GM12878 (cell line): ENCODE measurements around the gene CHIA. TPM values are rescaled to one million over a fixed set of nuclear protein-coding genes. Genes with fewer than 3 reads are reported as not detected.

Source experiments
- ATAC-seq: fragments of 200-7000 bp; cut with Tn5 transposase; 3 replicates; pipeline ENCODE4 v1.9.1; 2020; ENCODE audit warnings: mild to moderate bottlenecking, moderate library complexity
- BruUV-seq: library from RNA; stranded (reverse); fragments of 400-500 nt; replicated peaks from 2 replicates; lab custom pipeline; 2021; lab: Mats Ljungman, UMichigan
- CTCF ChIA-PET: fragments of 300-600 bp; sonication (Branson Sonifier 250); formaldehyde crosslinking; extraction: SDS; loops from one replicate; lab custom pipeline; 2021; ENCODE audit warnings: inconsistent platforms; lab: Yijun Ruan, JAX
- POLR2A ChIA-PET: fragments of 350-600 bp; formaldehyde crosslinking; extraction: SDS; loops from one replicate; lab custom pipeline; 2021; ENCODE audit warnings: inconsistent platforms; lab: Charles Lee
- RAD21 ChIA-PET: fragments of 300-600 bp; sonication (Branson Sonifier 250); formaldehyde crosslinking; loops from one replicate; lab custom pipeline; 2023; ENCODE audit warnings: antibody characterized with exemption; ENCODE audit not compliant: unreplicated experiment; lab: Charles Lee
- SMC1A ChIA-PET: fragments of 300-600 bp; sonication (Branson Sonifier 250); formaldehyde crosslinking; loops from one replicate; lab custom pipeline; 2023; ENCODE audit not compliant: unreplicated experiment, uncharacterized antibody; lab: Charles Lee
- DNase-seq: peaks from one replicate; pipeline ENCODE4 v3.0.0-alpha.2; 2011; ENCODE audit warnings: low read depth, low spot score
- FAIRE-seq: peaks from 3 replicates; lab custom pipeline; 2011; peaks lifted over from hg19 to GRCh38; lab: Jason Lieb, UNC
- H2AFZ ChIP-seq: 2 replicates; pipeline ENCODE4 v1.6.0; 2011; ENCODE audit warnings: low read depth, low read length, control low read depth; ENCODE audit not compliant: control insufficient read depth
- H3K27ac ChIP-seq: 2 replicates; pipeline ENCODE4 v1.5.1; 2011; ENCODE audit warnings: control low read depth; ENCODE audit not compliant: control insufficient read depth, insufficient read depth
- H3K27me3 ChIP-seq, 2 experiments: replicated peaks in 1 of 2; 2 replicates each; pipeline versions ENCODE4 v1.6.0 to v1.6.1; 2011; ENCODE audit warnings: low read length in 1 of 2; ENCODE audit not compliant: control insufficient read depth in 2 of 2, insufficient read depth in 2 of 2
- H3K36me3 ChIP-seq, 2 experiments: 2 replicates each; pipeline ENCODE4 v1.5.1; 2011; ENCODE audit warnings: low read length in 1 of 2; ENCODE audit not compliant: control insufficient read depth in 2 of 2, insufficient read depth in 2 of 2
- H3K4me1 ChIP-seq: 2 replicates; pipeline ENCODE4 v1.6.1; 2011; ENCODE audit warnings: mild to moderate bottlenecking, low read length, moderate library complexity, mixed read lengths; ENCODE audit not compliant: control insufficient read depth, insufficient read depth
- H3K4me2 ChIP-seq: 2 replicates; pipeline ENCODE4 v1.6.0; 2011; ENCODE audit warnings: control low read depth; ENCODE audit not compliant: control insufficient read depth, insufficient read depth
- H3K4me3 ChIP-seq: fragments of 200-600 bp; sonication (generic); 2 replicates; pipeline ENCODE4 v1.5.1; 2016
- H3K79me2 ChIP-seq: 2 replicates; pipeline ENCODE4 v1.6.0; 2011; ENCODE audit warnings: low read length; ENCODE audit not compliant: control insufficient read depth, insufficient read depth
- H3K9ac ChIP-seq: 2 replicates; pipeline ENCODE4 v1.8.0; 2011; ENCODE audit warnings: low read length, control low read depth, mixed read lengths; ENCODE audit not compliant: control insufficient read depth, insufficient read depth
- H3K9me3 ChIP-seq: replicated peaks from 3 replicates; pipeline ENCODE4 v1.5.1; 2011; ENCODE audit warnings: mild to moderate bottlenecking, low read length; ENCODE audit not compliant: control insufficient read depth, insufficient read depth
- H4K20me1 ChIP-seq: 2 replicates; pipeline ENCODE4 v1.6.0; 2011; ENCODE audit not compliant: control insufficient read depth, insufficient read depth
- EZH2 ChIP-seq: IDR thresholded peaks from 2 replicates; pipeline ENCODE4 v1.6.1; 2012; ENCODE audit warnings: low read depth, mild to moderate bottlenecking, control low read depth, inconsistent platforms, low read length, borderline replicate concordance; ENCODE audit not compliant: control insufficient read depth
- FOS ChIP-seq: IDR thresholded peaks from 3 replicates; pipeline ENCODE4 v1.6.1; 2011; ENCODE audit warnings: borderline replicate concordance; ENCODE audit not compliant: insufficient read length; ENCODE audit errors: extremely low read depth
- HCFC1 ChIP-seq: fragments of 150-350 bp; IDR thresholded peaks from 2 replicates; pipeline ENCODE4 v1.6.1; 2014; ENCODE audit warnings: low read length
- IKZF2 ChIP-seq, 2 experiments: fragments of 450-650 bp; IDR thresholded peaks; 2 replicates each; pipeline ENCODE4 v1.6.1; 2017; ENCODE audit warnings: mild to moderate bottlenecking in 2 of 2, moderate library complexity in 2 of 2
- JUND ChIP-seq: IDR thresholded peaks from 2 replicates; pipeline ENCODE4 v1.6.1; 2012; ENCODE audit warnings: low read depth, mild to moderate bottlenecking, low read length, improper control_type of control experiment, moderate library complexity
- NFXL1 ChIP-seq: fragments of 450-650 bp; IDR thresholded peaks from 2 replicates; pipeline ENCODE4 v1.6.1; 2017; ENCODE audit warnings: antibody characterized with exemption, mild to moderate bottlenecking, borderline replicate concordance
- SRF ChIP-seq, 2 experiments: IDR thresholded peaks; 2 replicates each; pipeline ENCODE4 v1.6.1; 2011; ENCODE audit warnings: low read depth in 2 of 2, low read length in 2 of 2, mild to moderate bottlenecking in 1 of 2, moderate library complexity in 1 of 2
- TCF12 ChIP-seq: IDR thresholded peaks from 2 replicates; pipeline ENCODE4 v1.6.1; 2011; ENCODE audit warnings: low read depth, mild to moderate bottlenecking, low read length
- WGBS: methylation state at CpG from one replicate; pipeline ENCODE4 v1.1.6; 2016; ENCODE audit warnings: low lambda C conversion rate; ENCODE audit not compliant: insufficient replicate concordance, insufficient coverage; ENCODE audit errors: missing lambda C conversion rate; 5-methylcytosine and 5-hydroxymethylcytosine counted together
- in situ Hi-C: fragments of 300-500 bp; cut with MboI; formaldehyde crosslinking; loops from 9 replicates; pipeline ENCODE4 v1.14.3; 2018; ENCODE audit warnings: mixed read lengths
- intact Hi-C: fragments of 100-400 bp; cut with micrococcal nuclease; formaldehyde crosslinking; loops from one replicate; pipeline ENCODE4 v1.14.2; 2022; ENCODE audit not compliant: unreplicated experiment
- polyA plus RNA-seq, 11 experiments: library from polyadenylated mRNA; depleted of rRNA in 4 of 11; unstranded in 6 of 11; stranded (reverse) in 5 of 11; fragments of >200 nt; fragmentation: Nextera tagmentation in 4 of 11; fragmentation: Illumina TruSeq in 1 of 11; extraction: Ambion mirVana in 4 of 11; extraction: Trizol in 1 of 11; gene quantifications; 1 replicate in 1 of 11; 2 replicates in 10 of 11; pipeline versions ENCODE4 v1.2.1 to v1.2.3, GENCODE V29; 2011 to 2016; ENCODE audit warnings: inconsistent platforms in 2 of 11, missing spikeins in 2 of 11, low read depth in 1 of 11
- total RNA-seq, 4 experiments: library from RNA; depleted of rRNA in 3 of 4; stranded (reverse); fragments of >200 nt in 3 of 4; fragmentation: Illumina TruSeq in 1 of 4; extraction: Trizol in 1 of 4; gene quantifications; 2 replicates each; pipeline versions ENCODE4 v1.2.1 to v1.2.3, GENCODE V29; 2013 to 2021
- TF ChIP-seq, protein P1 (sequence below): IDR thresholded peaks from 2 replicates; pipeline ENCODE4 v1.6.1; 2011; ENCODE audit warnings: low read depth, mild to moderate bottlenecking, low read length, moderate library complexity, borderline replicate concordance; ENCODE audit errors: extremely low read depth
- TF ChIP-seq, protein P2 (sequence below): fragments of 450-650 bp; IDR thresholded peaks from 2 replicates; pipeline ENCODE4 v1.6.1; 2017; ENCODE audit warnings: mild to moderate bottlenecking, moderate library complexity

Gene CHIA
- total and polyA plus RNA-seq, 10 of the 15 experiments (the other 5 are each of a cell fraction or from before 2014, with no cell fraction given) = 0.21 TPM; not detected in 9

- Histone ChIP-seq H3K79me2 (no peaks in the 10 kb centered on the region), H3K9me3 (peaks cover 3% of the 10 kb centered on the region; the same call in 2 of the 3 replicates), H4K20me1 (no peaks in the 10 kb centered on the region), H3K4me1 (no peaks in the 10 kb centered on the region), H3K4me2 (no peak overlapping the region), H2AFZ (no peak overlapping the region), H3K4me3 (no peak overlapping the region), H3K27ac (no peak overlapping the region), H3K36me3 (no peaks in the 10 kb centered on the region), H3K9ac (no peak overlapping the region), H3K27me3 (0 out of 4 replicates have a peak, but pooled peaks cover 0 to 2% of the 10 kb centered on the region in 2 experiments)
- SMC1A ChIA-PET = interaction anchor here (1.3 to 1.6 kb wide), 2 partner anchors 22 to 29 kb away, joined by 3 to 4 read pairs; no protein-coding TSS in a partner anchor
- RAD21 ChIA-PET = no interaction called here
- 59% methylated on average over 5 of the region's 5 CpGs for WGBS
- DNase-seq (no peak), FAIRE-seq (no peak), ATAC-seq (no peak)
- POLR2A ChIA-PET = no interaction called here
- intact Hi-C loops (no loop called here), in situ Hi-C loops (no loop called here)
- TF ChIP-seq EZH2 (no peak), NFXL1 (no peak), FOS (no peak), TCF12 (no peak), IKZF2 (IDR thresholded peaks at IDR 0.05) (no peak), JUND (no peak), SRF (IDR thresholded peaks at IDR 0.05; ENCODE audit: low read depth in 2 of 2, low read length in 2 of 2) (no peak), HCFC1 (no peak)
- TF ChIP-seq, protein P1, sequence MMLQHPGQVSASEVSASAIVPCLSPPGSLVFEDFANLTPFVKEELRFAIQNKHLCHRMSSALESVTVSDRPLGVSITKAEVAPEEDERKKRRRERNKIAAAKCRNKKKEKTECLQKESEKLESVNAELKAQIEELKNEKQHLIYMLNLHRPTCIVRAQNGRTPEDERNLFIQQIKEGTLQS = no peak
- TF ChIP-seq, protein P2, sequence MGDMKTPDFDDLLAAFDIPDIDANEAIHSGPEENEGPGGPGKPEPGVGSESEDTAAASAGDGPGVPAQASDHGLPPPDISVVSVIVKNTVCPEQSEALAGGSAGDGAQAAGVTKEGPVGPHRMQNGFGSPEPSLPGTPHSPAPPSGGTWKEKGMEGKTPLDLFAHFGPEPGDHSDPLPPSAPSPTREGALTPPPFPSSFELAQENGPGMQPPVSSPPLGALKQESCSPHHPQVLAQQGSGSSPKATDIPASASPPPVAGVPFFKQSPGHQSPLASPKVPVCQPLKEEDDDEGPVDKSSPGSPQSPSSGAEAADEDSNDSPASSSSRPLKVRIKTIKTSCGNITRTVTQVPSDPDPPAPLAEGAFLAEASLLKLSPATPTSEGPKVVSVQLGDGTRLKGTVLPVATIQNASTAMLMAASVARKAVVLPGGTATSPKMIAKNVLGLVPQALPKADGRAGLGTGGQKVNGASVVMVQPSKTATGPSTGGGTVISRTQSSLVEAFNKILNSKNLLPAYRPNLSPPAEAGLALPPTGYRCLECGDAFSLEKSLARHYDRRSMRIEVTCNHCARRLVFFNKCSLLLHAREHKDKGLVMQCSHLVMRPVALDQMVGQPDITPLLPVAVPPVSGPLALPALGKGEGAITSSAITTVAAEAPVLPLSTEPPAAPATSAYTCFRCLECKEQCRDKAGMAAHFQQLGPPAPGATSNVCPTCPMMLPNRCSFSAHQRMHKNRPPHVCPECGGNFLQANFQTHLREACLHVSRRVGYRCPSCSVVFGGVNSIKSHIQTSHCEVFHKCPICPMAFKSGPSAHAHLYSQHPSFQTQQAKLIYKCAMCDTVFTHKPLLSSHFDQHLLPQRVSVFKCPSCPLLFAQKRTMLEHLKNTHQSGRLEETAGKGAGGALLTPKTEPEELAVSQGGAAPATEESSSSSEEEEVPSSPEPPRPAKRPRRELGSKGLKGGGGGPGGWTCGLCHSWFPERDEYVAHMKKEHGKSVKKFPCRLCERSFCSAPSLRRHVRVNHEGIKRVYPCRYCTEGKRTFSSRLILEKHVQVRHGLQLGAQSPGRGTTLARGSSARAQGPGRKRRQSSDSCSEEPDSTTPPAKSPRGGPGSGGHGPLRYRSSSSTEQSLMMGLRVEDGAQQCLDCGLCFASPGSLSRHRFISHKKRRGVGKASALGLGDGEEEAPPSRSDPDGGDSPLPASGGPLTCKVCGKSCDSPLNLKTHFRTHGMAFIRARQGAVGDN = no peak
- no TSS peak for BruUV-seq
- CTCF ChIA-PET = interaction anchor here (1.1 to 1.2 kb wide), 2 partner anchors 25 to 58 kb away, joined by 3 read pairs; no protein-coding TSS in a partner anchor
Observed at GRCh38 chr1:111281411-111281810, 9.2 kb upstream of the CHIA start.
